K562 (cell line): Measurements from ENCODE around the gene RNF224. TPM values are rescaled to one million over a fixed set of nuclear protein-coding genes. Genes with fewer than 3 reads are reported as not detected.

ENCODE experiments used
- ATAC-seq: fragments of 200-7000 bp; cut with Tn5 transposase; 3 replicates; pipeline ENCODE4 v1.9.1; 2020; ENCODE audit warnings: moderate library complexity
- BruUV-seq: library from RNA; stranded (reverse); fragments of 400-500 nt; replicated peaks from 2 replicates; lab custom pipeline; 2021; lab: Mats Ljungman, UMichigan
- CTCF ChIA-PET: fragments of 300-600 bp; formaldehyde crosslinking; extraction: SDS; loops from one replicate; lab custom pipeline; 2021; ENCODE audit warnings: low intra/inter-chr PET ratio; lab: Yijun Ruan, JAX
- POLR2A ChIA-PET: fragments of 300-600, 350-650 bp; sonication (Branson Sonifier 250); formaldehyde crosslinking; extraction: SDS; loops from one replicate; lab custom pipeline; 2021; ENCODE audit warnings: antibody characterized with exemption, inconsistent platforms; lab: Yijun Ruan, JAX
- DNase-seq, 4 experiments: peaks; one replicate each; pipeline versions ENCODE4 v3.0.0 to v3.0.0-alpha.2; 2011 to 2018; ENCODE audit warnings: low spot score in 3 of 4, mixed read lengths in 3 of 4; ENCODE audit errors: extremely low read depth in 1 of 4
- FAIRE-seq: peaks from 2 replicates; lab custom pipeline; 2011; peaks lifted over from hg19 to GRCh38; lab: Jason Lieb, UNC
- H2AFZ ChIP-seq: 2 replicates; pipeline ENCODE4 v1.6.0; 2011; ENCODE audit warnings: low read depth, low read length, control low read depth, inconsistent platforms
- H3K27ac ChIP-seq: fragments of 200-600 bp; 3 replicates; pipeline ENCODE4 v1.8.0; 2011; ENCODE audit warnings: low read depth, mild to moderate bottlenecking, control low read depth, inconsistent platforms, low read length, moderate library complexity, mixed read lengths; ENCODE audit errors: extremely low read depth
- H3K27me3 ChIP-seq, 2 experiments: fragments of 300-600 bp in 1 of 2; 2 replicates in 1 of 2; 3 replicates in 1 of 2; pipeline versions ENCODE4 v1.6.0 to v1.8.0; 2011; ENCODE audit warnings: inconsistent platforms in 2 of 2, low read length in 2 of 2, mild to moderate bottlenecking in 1 of 2, mixed read lengths in 1 of 2, moderate library complexity in 1 of 2; ENCODE audit not compliant: control insufficient read depth in 2 of 2, insufficient read depth in 2 of 2
- H3K36me3 ChIP-seq: fragments of 300-600 bp; 3 replicates; pipeline ENCODE4 v1.8.0; 2011; ENCODE audit warnings: mild to moderate bottlenecking, low read length, inconsistent platforms; ENCODE audit not compliant: control insufficient read depth, insufficient read depth
- H3K4me1 ChIP-seq, 2 experiments: fragments of 200-600 bp in 1 of 2; replicated peaks in 1 of 2; 2 replicates in 1 of 2; 3 replicates in 1 of 2; pipeline versions ENCODE4 v1.5.1 to v1.8.0; 2011; ENCODE audit warnings: inconsistent platforms in 2 of 2, low read length in 2 of 2, mild to moderate bottlenecking in 1 of 2, mixed read lengths in 1 of 2, moderate library complexity in 1 of 2; ENCODE audit not compliant: control insufficient read depth in 2 of 2, insufficient read depth in 2 of 2
- H3K4me2 ChIP-seq: 2 replicates; pipeline ENCODE4 v1.6.1; 2011; ENCODE audit warnings: low read length, control low read depth, inconsistent platforms, mixed read lengths; ENCODE audit not compliant: insufficient read depth
- H3K4me3 ChIP-seq: fragments of 200-600 bp; sonication (generic), shearing (Covaris generic); 2 replicates; pipeline ENCODE4 v1.5.1; 2016; ENCODE audit warnings: control low read depth, inconsistent platforms
- H3K79me2 ChIP-seq: fragments of 200-600 bp; 3 replicates; pipeline ENCODE4 v1.8.0; 2011; ENCODE audit warnings: low read length, inconsistent platforms; ENCODE audit not compliant: control insufficient read depth, insufficient read depth
- H3K9ac ChIP-seq, 2 experiments: 2 replicates each; pipeline versions ENCODE4 v1.6.0 to v1.6.1; 2011; ENCODE audit warnings: low read depth in 2 of 2, low read length in 2 of 2, control low read depth in 1 of 2, inconsistent platforms in 1 of 2, mild to moderate bottlenecking in 1 of 2, mixed read lengths in 1 of 2; ENCODE audit not compliant: insufficient read depth in 1 of 2
- H3K9me1 ChIP-seq: one replicate; pipeline ENCODE4 v1.6.0; 2011; ENCODE audit warnings: inconsistent platforms, mild to moderate bottlenecking, low read length, moderate library complexity; ENCODE audit not compliant: control insufficient read depth, insufficient read depth
- H3K9me3 ChIP-seq: replicated peaks from 2 replicates; pipeline ENCODE4 v1.5.1; 2011; ENCODE audit warnings: low read depth, low read length, inconsistent platforms; ENCODE audit not compliant: control insufficient read depth, insufficient read depth
- H4K20me1 ChIP-seq: replicated peaks from 2 replicates; pipeline ENCODE4 v1.6.1; 2011; ENCODE audit warnings: low read length, inconsistent platforms, mixed read lengths; ENCODE audit not compliant: control insufficient read depth, insufficient read depth
- MAFK ChIP-seq: IDR thresholded peaks from 2 replicates; pipeline ENCODE4 v1.6.1; 2011; ENCODE audit warnings: low read length, improper control_type of control experiment
- SPI1 ChIP-seq: IDR thresholded peaks from 2 replicates; pipeline ENCODE4 v1.6.1; 2011; ENCODE audit warnings: low read depth, low read length, control low read depth, borderline replicate concordance
- VEZF1 ChIP-seq: fragments of 200-800 bp; sonication (Bioruptor generic); IDR thresholded peaks from 2 replicates; pipeline ENCODE4 v1.6.1; 2017; ENCODE audit warnings: missing genetic modification characterization, missing compliant biosample characterization
- ZBTB7A ChIP-seq: IDR thresholded peaks from 2 replicates; pipeline ENCODE4 v1.6.1; 2011; ENCODE audit warnings: low read depth, mild to moderate bottlenecking, low read length, moderate library complexity, borderline replicate concordance; ENCODE audit not compliant: control insufficient read depth
- WGBS: fragments of 100-300 bp; shearing (Covaris generic); methylation state at CpG from one replicate; pipeline ENCODE4 v1.1.6; 2016; ENCODE audit warnings: low coverage, mixed read lengths; ENCODE audit not compliant: insufficient coverage; ENCODE audit errors: missing lambda C conversion rate; 5-methylcytosine and 5-hydroxymethylcytosine counted together
- in situ Hi-C: fragments of 300-500 bp; cut with MboI; formaldehyde crosslinking; loops from 4 replicates; pipeline ENCODE4 v1.15.0; 2018; ENCODE audit warnings: inconsistent platforms, mixed read lengths
- intact Hi-C: fragments of 100-400 bp; cut with micrococcal nuclease; formaldehyde crosslinking; loops from 2 replicates; pipeline ENCODE4 v1.14.2; 2022
- polyA plus RNA-seq, 8 experiments: library from polyadenylated mRNA; depleted of rRNA in 4 of 8; stranded (reverse) in 5 of 8; unstranded in 3 of 8; fragments of >200 nt; fragmentation: Nextera tagmentation in 2 of 8; fragmentation: Illumina TruSeq in 1 of 8; extraction: Ambion mirVana in 2 of 8; extraction: Trizol in 1 of 8; gene quantifications; 2 replicates each; pipeline versions ENCODE4 v1.2.1 to v1.2.3, GENCODE V29; 2011 to 2014; ENCODE audit warnings: inconsistent platforms in 1 of 8, missing spikeins in 1 of 8
- total RNA-seq, 7 experiments: library from RNA; depleted of rRNA in 6 of 7; stranded (reverse); fragments of >200 nt in 6 of 7; fragmentation: Illumina TruSeq in 2 of 7; extraction: Trizol in 2 of 7; gene quantifications; 2 replicates each; pipeline versions ENCODE4 v1.2.1 to v1.2.3, GENCODE V29; 2011 to 2021; ENCODE audit warnings: low replicate concordance in 1 of 7

RNF224 gene
- total and polyA plus RNA-seq, 9 of the 15 experiments (the other 6 are each of a cell fraction or from before 2014, with no cell fraction given): not detected

- ATAC-seq (peak; percentile 70), FAIRE-seq (no peak), DNase-seq (peak in 1 of 4 experiments; percentile 42)
- intact Hi-C loops (no loop called here), in situ Hi-C loops (no loop called here)
- Histone ChIP-seq H3K4me1 (peaks cover 20 to 66% of the 10 kb centered on the region in 2 experiments), H3K9me1 (no peaks in the 10 kb centered on the region), H3K4me2 (no peak overlapping the region; the same call in 1 of the 2 replicates), H3K27me3 (no peaks in the 10 kb centered on the region), H3K4me3 (no peak overlapping the region), H3K9ac (peak overlapping the region in 1 of 2 experiments; percentile 53; a peak in 1 of 4 replicates), H3K9me3 (no peaks in the 10 kb centered on the region), H4K20me1 (no peaks in the 10 kb centered on the region), H3K27ac (peak overlapping the region; percentile 71; the same call in 2 of the 3 replicates), H3K79me2 (peaks cover 10% of the 10 kb centered on the region; the same call in 2 of the 3 replicates), H3K36me3 (peaks cover 80% of the 10 kb centered on the region), H2AFZ (no peak overlapping the region)
- POLR2A ChIA-PET: interaction anchor here (0.5 to 4.2 kb wide), 5 partner anchors 9 to 34 kb away, joined by 3 to 23 read pairs (median 4); partner anchors contain the start of genes NRARP, TOR4A and TUBB4B
- TF ChIP-seq SPI1 (peak; percentile 50; the same call in 1 of the 2 replicates), MAFK (peak; percentile 37; the same call in 1 of the 2 replicates), ZBTB7A (peak; percentile 52; the same call in 1 of the 2 replicates), VEZF1 (no peak)
- CTCF ChIA-PET: no interaction called here
- no TSS peak for BruUV-seq
- WGBS: 70% methylated on average over 4 of the region's 6 CpGs
Observed at GRCh38 chr9:137267933-137268355, 40.6 kb downstream of the RNF224 start.
